HepG2 (cell line): ENCODE results near the gene PMPCB. TPM values are rescaled to one million over a fixed set of nuclear protein-coding genes. Genes with fewer than 3 reads are reported as not detected.
"Not testable (repeated sequence)": the region's sequence is repeated elsewhere in the genome, so short reads cannot be mapped to it uniquely, and the experiment has no call there.

Experiments
- CBX2 ChIP-seq, 2 experiments: fragments of 200-600 bp in 1 of 2; sonication (generic); formaldehyde crosslinking in 1 of 2; IDR thresholded peaks; 2 replicates each; pipeline versions ENCODE4 v1.7.0 to v1.8.1; 2018 to 2022; ENCODE audit warnings: low read depth in 2 of 2, low read length in 1 of 2, mild to moderate bottlenecking in 1 of 2, missing genetic modification reagents in 1 of 2
- CHCHD3 ChIP-seq: sonication (generic); formaldehyde crosslinking; IDR thresholded peaks from 2 replicates; pipeline ENCODE4 v1.8.0; 2022; ENCODE audit warnings: mild to moderate bottlenecking, missing genetic modification reagents, moderate library complexity
- E2F1 ChIP-seq: sonication (generic); formaldehyde crosslinking; IDR thresholded peaks from 2 replicates; pipeline ENCODE4 v1.5.0; 2020; ENCODE audit warnings: missing genetic modification reagents
- HNRNPLL ChIP-seq: fragments of 200-400 bp; formaldehyde crosslinking; IDR thresholded peaks from 2 replicates; pipeline ENCODE4 v1.6.1; 2017; ENCODE audit warnings: mild to moderate bottlenecking, low read depth, low read length; ENCODE audit not compliant: poor library complexity, severe bottlenecking
- KLF12 ChIP-seq: sonication (generic); formaldehyde crosslinking; IDR thresholded peaks from 2 replicates; pipeline ENCODE4 v1.4.0; 2020; ENCODE audit warnings: missing genetic modification reagents, borderline replicate concordance
- MYPOP ChIP-seq: sonication (generic); formaldehyde crosslinking; IDR thresholded peaks from 2 replicates; pipeline ENCODE4 v1.8.1; 2023; ENCODE audit warnings: mild to moderate bottlenecking, moderate library complexity, missing genetic modification reagents
- PRMT3 ChIP-seq: sonication (generic); formaldehyde crosslinking; IDR thresholded peaks from 2 replicates; pipeline ENCODE4 v1.8.1; 2022; ENCODE audit warnings: low read depth, mild to moderate bottlenecking, moderate library complexity, missing genetic modification reagents, borderline replicate concordance
- RFX3 ChIP-seq: IDR thresholded peaks from 2 replicates; pipeline ENCODE4 v1.6.1; 2016; ENCODE audit warnings: missing biosample characterization, missing genetic modification reagents
- SPEN ChIP-seq: sonication (generic); formaldehyde crosslinking; IDR thresholded peaks from 2 replicates; pipeline ENCODE4 v1.5.1; 2020; ENCODE audit warnings: low read depth, mild to moderate bottlenecking, missing genetic modification reagents
- THAP8 ChIP-seq: sonication (generic); formaldehyde crosslinking; IDR thresholded peaks from 2 replicates; pipeline ENCODE4 v1.5.1; 2020; ENCODE audit warnings: missing genetic modification reagents, mild to moderate bottlenecking, borderline replicate concordance
- ZBTB10 ChIP-seq: sonication (generic); formaldehyde crosslinking; IDR thresholded peaks from 2 replicates; pipeline ENCODE4 v1.4.0; 2020; ENCODE audit warnings: missing genetic modification reagents, borderline replicate concordance
- ZFX ChIP-seq: sonication (generic); formaldehyde crosslinking; IDR thresholded peaks from 2 replicates; pipeline ENCODE4 v1.4.0; 2020; ENCODE audit warnings: mild to moderate bottlenecking, low read depth, missing genetic modification reagents, moderate library complexity
- ZNF230 ChIP-seq: sonication (generic); formaldehyde crosslinking; IDR thresholded peaks from 2 replicates; pipeline ENCODE4 v1.4.0; 2020; ENCODE audit warnings: mild to moderate bottlenecking, missing genetic modification reagents
- ZNF451 ChIP-seq: sonication (generic); formaldehyde crosslinking; IDR thresholded peaks from 2 replicates; pipeline ENCODE4 v1.5.0; 2020; ENCODE audit warnings: mild to moderate bottlenecking, missing genetic modification reagents
- ZNF512B ChIP-seq: sonication (generic); formaldehyde crosslinking; IDR thresholded peaks from 2 replicates; pipeline ENCODE4 v1.5.1; 2020; ENCODE audit warnings: missing genetic modification reagents, mild to moderate bottlenecking, borderline replicate concordance
- ZNF589 ChIP-seq: sonication (generic); formaldehyde crosslinking; conservative IDR thresholded peaks from 2 replicates; pipeline ENCODE4 v1.8.0; 2022; ENCODE audit warnings: mild to moderate bottlenecking, moderate library complexity, missing genetic modification reagents
- ZNF777 ChIP-seq: sonication (generic); formaldehyde crosslinking; IDR thresholded peaks from 2 replicates; pipeline ENCODE4 v1.4.0; 2020; ENCODE audit warnings: missing genetic modification reagents
- polyA plus RNA-seq, 8 experiments: library from polyadenylated mRNA; depleted of rRNA in 3 of 8; stranded (reverse) in 7 of 8; unstranded in 1 of 8; fragments of >200 nt; fragmentation: Illumina TruSeq in 4 of 8; extraction: Trizol in 4 of 8; gene quantifications; 2 replicates each; pipeline versions ENCODE4 v1.2.1 to v1.2.3, GENCODE V29; 2011 to 2016; ENCODE audit warnings: low read depth in 4 of 8, missing spikeins in 1 of 8, mixed read lengths in 1 of 8; ENCODE audit not compliant: insufficient read depth in 1 of 8
- total RNA-seq, 5 experiments: library from RNA; depleted of rRNA; stranded (reverse); fragments of >200 nt; fragmentation: Illumina TruSeq; extraction: Trizol; gene quantifications; 2 replicates each; pipeline ENCODE4 v1.2.3, GENCODE V29; 2016; ENCODE audit warnings: low read depth in 1 of 5

The PMPCB gene
- total and polyA plus RNA-seq, 2 of the 13 experiments (the other 11 are each of a cell fraction or from before 2014, with no cell fraction given): 80.8 to 124 TPM

GRCh38 chr7:103279963-103280802, 17.1 kb upstream of the PMPCB start (continued):
- TF ChIP-seq ZBTB10 (CRISPR knock-in tag) (0 out of 2 replicates have a peak, but pooled peaks have one; percentile 54), MYPOP (CRISPR knock-in tag) (peak; percentile 69; the same call in 1 of the 2 replicates), CBX2 (CRISPR knock-in tag; IDR thresholded peaks at IDR 0.05; ENCODE audit: low read depth) (0 out of 2 replicates have a peak, but pooled peaks have one; percentile 54), ZNF589 (CRISPR knock-in tag) (0 out of 2 replicates have a peak, but pooled peaks have one; percentile 46), ZNF512B (CRISPR knock-in tag) (peak; percentile 76; the same call in 1 of the 2 replicates), E2F1 (CRISPR knock-in tag) (peak; percentile 55; the same call in 1 of the 2 replicates), ZNF777 (CRISPR knock-in tag) (peak; percentile 93), ZNF451 (CRISPR knock-in tag) (0 out of 2 replicates have a peak, but pooled peaks have one; percentile 58), SPEN (CRISPR knock-in tag) (0 out of 2 replicates have a peak, but pooled peaks have one; percentile 26), THAP8 (0 out of 2 replicates have a peak, but pooled peaks have one; percentile 48), ZFX (CRISPR knock-in tag) (peak; percentile 13; the same call in 1 of the 2 replicates), PRMT3 (CRISPR knock-in tag) (0 out of 2 replicates have a peak, but pooled peaks have one; percentile 71), ZNF230 (CRISPR knock-in tag) (0 out of 2 replicates have a peak, but pooled peaks have one; percentile 60), CHCHD3 (CRISPR knock-in tag) (0 out of 2 replicates have a peak, but pooled peaks have one; percentile 66), HNRNPLL (peak; percentile 84), KLF12 (CRISPR knock-in tag) (peak; percentile 60; the same call in 1 of the 2 replicates), RFX3 (CRISPR knock-in tag) (peak; percentile 81)
- not testable (repeated sequence) for TF ChIP-seq CBX2 (IDR thresholded peaks at IDR 0.05; ENCODE audit: low read depth, low read length)
